Measurements from ENCODE around the gene USP31. TPM values are rescaled to one million over a fixed set of nuclear protein-coding genes. Genes with fewer than 3 reads are reported as not detected.

Gene USP31
- total RNA-seq, 1 experiment from 2014 or later = 17.4 TPM

DNA sequence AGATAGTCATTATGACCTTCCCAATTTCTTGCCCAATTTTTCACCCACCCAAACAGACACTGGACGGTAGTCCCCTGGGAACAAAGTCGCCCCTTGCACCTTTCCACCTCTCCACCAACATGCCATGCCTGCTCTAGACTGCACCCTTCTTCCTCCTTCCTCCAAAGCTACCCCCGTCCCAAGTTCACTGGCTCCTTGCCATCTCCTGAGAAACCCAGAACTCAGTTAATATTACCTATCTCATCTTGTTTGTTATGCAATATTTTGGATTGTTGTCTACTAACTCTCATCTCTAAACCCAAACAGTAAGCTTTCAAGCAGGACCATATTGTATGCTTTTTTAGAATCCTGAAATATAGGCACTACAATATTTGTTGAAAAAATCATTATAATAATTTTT lies 63.3 kb downstream of the USP31 start:
- DNase-seq (ENCODE audit: low spot score) (no peak), ATAC-seq (no peak)
- ChIA-PET POLR2A (no interaction called here), CTCF (interaction anchor here (1.8 kb wide), 1 partner anchor 349 kb away, joined by 9 read pairs; no protein-coding TSS in a partner anchor)
- Mint-ChIP-seq H3K4me1 (peaks cover 36% of the 10 kb centered on the region), H3K27ac (peak overlapping the region; percentile 42), H3K27me3 (ENCODE audit: low read depth) (no peaks in the 10 kb centered on the region), H3K9me3 (no peaks in the 10 kb centered on the region), H3K36me3 (peaks cover 25% of the 10 kb centered on the region), H3K4me3 (no peak overlapping the region)
- no peak for TF ChIP-seq GTF2I (CRISPR knock-in tag; conservative IDR thresholded peaks at IDR 0.05)
- no peak for TF ChIP-seq ZNF121 (CRISPR knock-in tag; IDR thresholded peaks at IDR 0.05)
- no peak for TF ChIP-seq TEAD1 (CRISPR knock-in tag; IDR thresholded peaks at IDR 0.05)
- no peak for TF ChIP-seq ATF1 (CRISPR knock-in tag; IDR thresholded peaks at IDR 0.05)
- no peak for TF ChIP-seq NR1H2 (CRISPR knock-in tag; IDR thresholded peaks at IDR 0.05)
- TF ChIP-seq NR2C2 (CRISPR knock-in tag; IDR thresholded peaks at IDR 0.05) = no peak
- TF ChIP-seq, protein P1, sequence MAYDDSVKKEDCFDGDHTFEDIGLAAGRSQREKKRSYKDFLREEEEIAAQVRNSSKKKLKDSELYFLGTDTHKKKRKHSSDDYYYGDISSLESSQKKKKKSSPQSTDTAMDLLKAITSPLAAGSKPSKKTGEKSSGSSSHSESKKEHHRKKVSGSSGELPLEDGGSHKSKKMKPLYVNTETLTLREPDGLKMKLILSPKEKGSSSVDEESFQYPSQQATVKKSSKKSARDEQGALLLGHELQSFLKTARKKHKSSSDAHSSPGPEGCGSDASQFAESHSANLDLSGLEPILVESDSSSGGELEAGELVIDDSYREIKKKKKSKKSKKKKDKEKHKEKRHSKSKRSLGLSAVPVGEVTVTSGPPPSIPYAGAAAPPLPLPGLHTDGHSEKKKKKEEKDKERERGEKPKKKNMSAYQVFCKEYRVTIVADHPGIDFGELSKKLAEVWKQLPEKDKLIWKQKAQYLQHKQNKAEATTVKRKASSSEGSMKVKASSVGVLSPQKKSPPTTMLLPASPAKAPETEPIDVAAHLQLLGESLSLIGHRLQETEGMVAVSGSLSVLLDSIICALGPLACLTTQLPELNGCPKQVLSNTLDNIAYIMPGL (CRISPR knock-in tag; IDR thresholded peaks at IDR 0.05) = no peak
- TF ChIP-seq, protein P2, sequence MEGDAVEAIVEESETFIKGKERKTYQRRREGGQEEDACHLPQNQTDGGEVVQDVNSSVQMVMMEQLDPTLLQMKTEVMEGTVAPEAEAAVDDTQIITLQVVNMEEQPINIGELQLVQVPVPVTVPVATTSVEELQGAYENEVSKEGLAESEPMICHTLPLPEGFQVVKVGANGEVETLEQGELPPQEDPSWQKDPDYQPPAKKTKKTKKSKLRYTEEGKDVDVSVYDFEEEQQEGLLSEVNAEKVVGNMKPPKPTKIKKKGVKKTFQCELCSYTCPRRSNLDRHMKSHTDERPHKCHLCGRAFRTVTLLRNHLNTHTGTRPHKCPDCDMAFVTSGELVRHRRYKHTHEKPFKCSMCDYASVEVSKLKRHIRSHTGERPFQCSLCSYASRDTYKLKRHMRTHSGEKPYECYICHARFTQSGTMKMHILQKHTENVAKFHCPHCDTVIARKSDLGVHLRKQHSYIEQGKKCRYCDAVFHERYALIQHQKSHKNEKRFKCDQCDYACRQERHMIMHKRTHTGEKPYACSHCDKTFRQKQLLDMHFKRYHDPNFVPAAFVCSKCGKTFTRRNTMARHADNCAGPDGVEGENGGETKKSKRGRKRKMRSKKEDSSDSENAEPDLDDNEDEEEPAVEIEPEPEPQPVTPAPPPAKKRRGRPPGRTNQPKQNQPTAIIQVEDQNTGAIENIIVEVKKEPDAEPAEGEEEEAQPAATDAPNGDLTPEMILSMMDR (IDR thresholded peaks at IDR 0.05) = no peak
- TF ChIP-seq EMX1 (CRISPR knock-in tag; IDR thresholded peaks at IDR 0.05) = no peak
- no peak for TF ChIP-seq ZNF416 (CRISPR knock-in tag; IDR thresholded peaks at IDR 0.05)
- TF ChIP-seq, protein P3, sequence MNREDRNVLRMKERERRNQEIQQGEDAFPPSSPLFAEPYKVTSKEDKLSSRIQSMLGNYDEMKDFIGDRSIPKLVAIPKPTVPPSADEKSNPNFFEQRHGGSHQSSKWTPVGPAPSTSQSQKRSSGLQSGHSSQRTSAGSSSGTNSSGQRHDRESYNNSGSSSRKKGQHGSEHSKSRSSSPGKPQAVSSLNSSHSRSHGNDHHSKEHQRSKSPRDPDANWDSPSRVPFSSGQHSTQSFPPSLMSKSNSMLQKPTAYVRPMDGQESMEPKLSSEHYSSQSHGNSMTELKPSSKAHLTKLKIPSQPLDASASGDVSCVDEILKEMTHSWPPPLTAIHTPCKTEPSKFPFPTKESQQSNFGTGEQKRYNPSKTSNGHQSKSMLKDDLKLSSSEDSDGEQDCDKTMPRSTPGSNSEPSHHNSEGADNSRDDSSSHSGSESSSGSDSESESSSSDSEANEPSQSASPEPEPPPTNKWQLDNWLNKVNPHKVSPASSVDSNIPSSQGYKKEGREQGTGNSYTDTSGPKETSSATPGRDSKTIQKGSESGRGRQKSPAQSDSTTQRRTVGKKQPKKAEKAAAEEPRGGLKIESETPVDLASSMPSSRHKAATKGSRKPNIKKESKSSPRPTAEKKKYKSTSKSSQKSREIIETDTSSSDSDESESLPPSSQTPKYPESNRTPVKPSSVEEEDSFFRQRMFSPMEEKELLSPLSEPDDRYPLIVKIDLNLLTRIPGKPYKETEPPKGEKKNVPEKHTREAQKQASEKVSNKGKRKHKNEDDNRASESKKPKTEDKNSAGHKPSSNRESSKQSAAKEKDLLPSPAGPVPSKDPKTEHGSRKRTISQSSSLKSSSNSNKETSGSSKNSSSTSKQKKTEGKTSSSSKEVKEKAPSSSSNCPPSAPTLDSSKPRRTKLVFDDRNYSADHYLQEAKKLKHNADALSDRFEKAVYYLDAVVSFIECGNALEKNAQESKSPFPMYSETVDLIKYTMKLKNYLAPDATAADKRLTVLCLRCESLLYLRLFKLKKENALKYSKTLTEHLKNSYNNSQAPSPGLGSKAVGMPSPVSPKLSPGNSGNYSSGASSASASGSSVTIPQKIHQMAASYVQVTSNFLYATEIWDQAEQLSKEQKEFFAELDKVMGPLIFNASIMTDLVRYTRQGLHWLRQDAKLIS (CRISPR knock-in tag; IDR thresholded peaks at IDR 0.05; ENCODE audit: borderline replicate concordance) = no peak
- no peak for TF ChIP-seq GRHL2 (CRISPR knock-in tag; IDR thresholded peaks at IDR 0.05; ENCODE audit: insufficient replicate concordance, severe bottlenecking)
- TF ChIP-seq, protein P4, sequence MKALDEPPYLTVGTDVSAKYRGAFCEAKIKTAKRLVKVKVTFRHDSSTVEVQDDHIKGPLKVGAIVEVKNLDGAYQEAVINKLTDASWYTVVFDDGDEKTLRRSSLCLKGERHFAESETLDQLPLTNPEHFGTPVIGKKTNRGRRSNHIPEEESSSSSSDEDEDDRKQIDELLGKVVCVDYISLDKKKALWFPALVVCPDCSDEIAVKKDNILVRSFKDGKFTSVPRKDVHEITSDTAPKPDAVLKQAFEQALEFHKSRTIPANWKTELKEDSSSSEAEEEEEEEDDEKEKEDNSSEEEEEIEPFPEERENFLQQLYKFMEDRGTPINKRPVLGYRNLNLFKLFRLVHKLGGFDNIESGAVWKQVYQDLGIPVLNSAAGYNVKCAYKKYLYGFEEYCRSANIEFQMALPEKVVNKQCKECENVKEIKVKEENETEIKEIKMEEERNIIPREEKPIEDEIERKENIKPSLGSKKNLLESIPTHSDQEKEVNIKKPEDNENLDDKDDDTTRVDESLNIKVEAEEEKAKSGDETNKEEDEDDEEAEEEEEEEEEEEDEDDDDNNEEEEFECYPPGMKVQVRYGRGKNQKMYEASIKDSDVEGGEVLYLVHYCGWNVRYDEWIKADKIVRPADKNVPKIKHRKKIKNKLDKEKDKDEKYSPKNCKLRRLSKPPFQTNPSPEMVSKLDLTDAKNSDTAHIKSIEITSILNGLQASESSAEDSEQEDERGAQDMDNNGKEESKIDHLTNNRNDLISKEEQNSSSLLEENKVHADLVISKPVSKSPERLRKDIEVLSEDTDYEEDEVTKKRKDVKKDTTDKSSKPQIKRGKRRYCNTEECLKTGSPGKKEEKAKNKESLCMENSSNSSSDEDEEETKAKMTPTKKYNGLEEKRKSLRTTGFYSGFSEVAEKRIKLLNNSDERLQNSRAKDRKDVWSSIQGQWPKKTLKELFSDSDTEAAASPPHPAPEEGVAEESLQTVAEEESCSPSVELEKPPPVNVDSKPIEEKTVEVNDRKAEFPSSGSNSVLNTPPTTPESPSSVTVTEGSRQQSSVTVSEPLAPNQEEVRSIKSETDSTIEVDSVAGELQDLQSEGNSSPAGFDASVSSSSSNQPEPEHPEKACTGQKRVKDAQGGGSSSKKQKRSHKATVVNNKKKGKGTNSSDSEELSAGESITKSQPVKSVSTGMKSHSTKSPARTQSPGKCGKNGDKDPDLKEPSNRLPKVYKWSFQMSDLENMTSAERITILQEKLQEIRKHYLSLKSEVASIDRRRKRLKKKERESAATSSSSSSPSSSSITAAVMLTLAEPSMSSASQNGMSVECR (CRISPR knock-in tag; IDR thresholded peaks at IDR 0.05; ENCODE audit: borderline replicate concordance) = no peak
- TF ChIP-seq RORB (CRISPR knock-in tag; IDR thresholded peaks at IDR 0.05) = no peak

Measured in WTC11 (cell line).